Measurements from ENCODE around the gene ZNF789.

DNA sequence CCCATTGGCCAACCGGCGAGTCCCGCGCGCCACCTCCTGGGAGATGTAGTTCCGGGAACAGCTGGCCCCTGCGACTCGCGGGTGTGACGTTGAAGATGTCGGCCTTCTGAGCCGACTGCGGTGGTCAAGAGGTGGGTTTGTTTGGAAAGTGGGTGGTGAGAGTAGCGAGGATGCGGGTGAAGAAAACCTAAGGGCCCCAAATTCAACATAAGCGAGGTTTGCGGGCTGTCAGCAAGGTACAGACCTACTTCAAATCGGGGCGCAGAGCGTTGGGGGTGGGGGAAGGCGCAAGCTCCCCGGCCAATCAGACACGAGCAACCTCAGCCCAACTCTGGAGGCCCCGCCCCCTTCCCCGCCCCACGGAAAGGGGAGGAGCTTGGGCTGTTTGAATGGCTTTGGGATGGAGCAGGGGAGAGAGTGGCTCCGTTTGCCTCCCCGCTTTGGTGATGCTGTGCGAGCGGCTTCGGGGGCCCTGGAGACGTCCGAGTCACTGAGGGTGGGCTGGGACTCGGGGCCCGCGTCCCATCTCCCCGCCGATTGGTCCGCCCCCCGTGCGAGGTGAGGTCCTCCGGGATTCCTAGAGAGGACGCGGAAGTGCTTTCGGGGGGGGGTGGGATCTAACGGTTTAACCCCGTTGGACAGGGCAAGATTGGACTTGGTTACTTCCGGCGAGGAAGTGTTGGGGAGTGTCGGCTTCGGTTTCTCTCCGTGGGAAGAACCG, 32.1 kb downstream of the ZNF789 start, which contains the start of gene ZKSCAN5:
- TF ChIP-seq CTCF (conservative IDR thresholded peaks at IDR 0.05) (no peak), ZFX (IDR thresholded peaks at IDR 0.05) (no peak)
